Measurements from ENCODE around the gene NOS1. TPM values are rescaled to one million over a fixed set of nuclear protein-coding genes. Genes with fewer than 3 reads are reported as not detected.

The NOS1 gene
- total and polyA plus RNA-seq, 3 experiments from 2014 or later = not detected

DNA sequence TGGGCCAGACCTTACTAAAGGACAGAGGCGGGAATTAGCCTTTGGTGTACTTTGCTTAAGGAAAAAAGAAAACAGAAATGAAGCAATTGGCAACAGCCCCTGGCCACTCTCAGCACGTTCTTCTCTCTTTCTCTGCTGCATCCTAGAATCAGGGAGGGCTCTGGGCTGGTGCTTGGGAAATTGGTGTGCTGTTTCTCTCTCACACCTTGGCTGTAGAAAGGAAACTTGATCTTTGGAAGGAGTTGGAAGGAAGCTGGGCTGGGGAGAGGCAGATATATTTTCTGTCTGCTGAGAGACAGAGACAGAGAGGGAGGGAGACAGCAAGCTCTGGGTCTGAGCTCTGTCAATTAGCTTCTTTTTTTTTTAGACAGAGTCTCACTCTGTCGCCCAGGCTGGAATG is 27.4 kb downstream of the NOS1 start:
- ChIA-PET CTCF (no interaction called here), POLR2A (no interaction called here)
- peaks cover 4% of the 10 kb centered on the region for H3K27me3 ChIP-seq (ENCODE audit: insufficient read depth, low read length, poor library complexity, severe bottlenecking)
- Mint-ChIP-seq H3K9me3 (peaks cover 0 to 3% (median 0%) of the 10 kb centered on the region in 5 donors), H3K4me1 (no peaks in the 10 kb centered on the region), H3K27ac (no peak overlapping the region), H3K4me3 (no peak overlapping the region), H3K27me3 (peaks cover 6 to 31% of the 10 kb centered on the region in 2 donors), H3K36me3 (no peaks in the 10 kb centered on the region)
- no peaks in the 10 kb centered on the region for H3K36me3 ChIP-seq (ENCODE audit: insufficient read depth, low read length)
- H3K27ac ChIP-seq (ENCODE audit: low read depth, low read length) = no peak overlapping the region
- no peak for DNase-seq
- no peaks in the 10 kb centered on the region for H3K9me3 ChIP-seq (ENCODE audit: low read length)
- no peak overlapping the region for H3K4me3 ChIP-seq (ENCODE audit: low read length)
- H3K4me1 ChIP-seq (ENCODE audit: insufficient read depth, low read length) = no peaks in the 10 kb centered on the region

DNA sequence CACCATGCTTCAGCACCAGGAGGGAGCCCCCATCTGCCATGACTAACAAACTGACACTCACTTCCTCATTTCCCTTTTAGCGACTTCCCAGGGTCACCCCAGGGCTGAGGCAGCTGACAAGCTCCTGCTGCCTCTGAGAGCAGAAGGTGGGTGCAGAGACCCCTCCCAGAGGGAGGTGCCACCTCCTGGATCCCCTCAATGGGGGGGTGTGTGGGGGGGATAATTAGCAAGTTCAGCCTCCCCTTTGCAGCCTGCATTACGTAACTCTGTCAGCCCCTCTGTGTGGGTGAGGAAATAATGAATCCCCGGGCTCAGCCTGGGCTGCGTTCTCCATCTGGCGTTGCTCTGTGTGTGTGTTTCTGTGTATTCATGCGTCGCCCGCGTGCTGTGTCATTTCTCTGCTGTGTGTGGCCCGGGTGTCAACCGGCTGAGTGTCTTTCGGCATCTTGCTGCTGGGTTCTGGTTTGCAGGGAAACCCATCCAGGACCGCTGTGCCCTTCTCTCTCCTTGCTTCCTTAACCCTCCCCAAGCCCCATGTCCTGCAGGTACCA is 28.0 kb downstream of the NOS1 start:
- Mint-ChIP-seq H3K36me3 (no peaks in the 10 kb centered on the region), H3K4me1 (no peaks in the 10 kb centered on the region), H3K9me3 (peaks cover 0 to 3% (median 0%) of the 10 kb centered on the region in 5 donors)

DNA sequence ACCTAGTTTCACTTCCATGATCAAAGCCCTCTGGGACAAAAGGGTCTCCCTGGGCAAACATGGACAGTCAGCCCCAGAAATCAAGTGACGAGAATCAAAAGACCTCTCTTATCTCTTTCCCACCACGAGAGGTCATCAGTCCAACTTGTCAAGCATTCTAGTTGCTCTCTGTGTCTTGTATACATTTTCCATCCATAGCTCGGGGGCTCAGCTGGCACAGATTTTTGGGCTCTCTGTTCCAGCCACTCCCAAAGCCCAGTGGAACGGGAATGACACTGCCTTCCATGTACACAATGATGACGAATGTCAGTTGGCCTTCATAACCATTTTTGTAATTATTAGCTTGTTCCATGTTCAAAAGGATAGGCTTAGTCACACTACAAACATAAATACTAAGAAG is 29.7 kb downstream of the NOS1 start:
- CTCF ChIA-PET = no interaction called here
- Histone ChIP-seq H3K4me1 (ENCODE audit: insufficient read depth, low read length) (no peaks in the 10 kb centered on the region), H3K9me3 (ENCODE audit: low read length) (no peaks in the 10 kb centered on the region), H3K27me3 (ENCODE audit: insufficient read depth, low read length, poor library complexity, severe bottlenecking) (peaks cover 4% of the 10 kb centered on the region), H3K36me3 (ENCODE audit: insufficient read depth, low read length) (no peaks in the 10 kb centered on the region), H3K4me3 (ENCODE audit: low read length) (no peak overlapping the region), H3K27ac (ENCODE audit: low read depth, low read length) (no peak overlapping the region)
- Mint-ChIP-seq H3K9me3 (peaks cover 0 to 3% (median 0%) of the 10 kb centered on the region in 5 donors), H3K27me3 (peaks cover 6 to 36% of the 10 kb centered on the region in 2 donors), H3K36me3 (no peaks in the 10 kb centered on the region), H3K4me3 (no peak overlapping the region), H3K27ac (no peak overlapping the region), H3K4me1 (no peaks in the 10 kb centered on the region)
- no peak for DNase-seq
- POLR2A ChIA-PET = no interaction called here

More for the DNA sequence above, 28.0 kb downstream of the NOS1 start:
- POLR2A ChIA-PET = no interaction called here
- H3K4me1 ChIP-seq (ENCODE audit: insufficient read depth, low read length) = no peaks in the 10 kb centered on the region
- no peak overlapping the region for H3K4me3 Mint-ChIP-seq
- no peak overlapping the region for H3K4me3 ChIP-seq (ENCODE audit: low read length)
- no peak for DNase-seq
- peak overlapping the region in 1 of 8 donors; percentile 7 for H3K27ac Mint-ChIP-seq
- H3K27me3 Mint-ChIP-seq = peaks cover 6 to 35% of the 10 kb centered on the region in 2 donors
- peaks cover 4% of the 10 kb centered on the region for H3K27me3 ChIP-seq (ENCODE audit: insufficient read depth, low read length, poor library complexity, severe bottlenecking)
- H3K36me3 ChIP-seq (ENCODE audit: insufficient read depth, low read length) = no peaks in the 10 kb centered on the region
- CTCF ChIA-PET = no interaction called here
- no peak overlapping the region for H3K27ac ChIP-seq (ENCODE audit: low read depth, low read length)
- no peaks in the 10 kb centered on the region for H3K9me3 ChIP-seq (ENCODE audit: low read length)

DNA sequence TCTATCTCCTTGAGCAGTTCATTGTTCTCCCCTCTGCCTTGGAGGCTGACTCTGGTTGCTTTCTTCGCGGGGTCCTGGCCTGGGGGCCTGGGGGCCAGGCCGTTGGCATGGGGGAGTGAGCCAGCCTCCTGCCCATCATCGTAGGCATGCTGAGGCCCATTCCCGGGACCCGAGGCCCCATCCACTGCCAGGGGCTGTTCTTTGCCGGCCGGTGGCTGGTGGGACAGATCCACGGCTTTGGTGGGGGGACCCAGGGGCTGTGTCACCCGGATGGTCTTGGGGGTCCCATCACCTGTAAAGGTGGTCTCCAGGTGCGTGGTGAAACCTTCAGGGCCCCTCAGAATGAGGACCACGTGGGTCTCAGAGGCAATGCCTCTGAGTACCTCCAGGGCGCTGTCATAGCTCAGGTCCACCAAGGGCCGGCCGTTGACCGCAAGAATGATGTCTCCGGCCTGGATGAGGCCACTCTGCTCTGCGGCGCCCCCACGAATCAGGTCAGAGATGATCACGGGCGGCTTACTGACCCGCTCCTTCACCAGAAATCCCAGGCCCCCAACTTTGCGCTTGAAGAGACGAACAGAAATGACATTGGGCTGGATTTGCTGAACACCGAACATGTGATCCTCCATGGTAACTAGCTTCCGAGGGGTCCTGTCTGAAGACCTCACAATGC is 30.8 kb downstream of the NOS1 start:
- no peak overlapping the region for H3K4me3 ChIP-seq (ENCODE audit: low read length)
- ChIA-PET CTCF (no interaction called here), POLR2A (no interaction called here)
- no peaks in the 10 kb centered on the region for H3K4me1 Mint-ChIP-seq
- H3K27ac Mint-ChIP-seq = no peak overlapping the region
- no peak overlapping the region for H3K27ac ChIP-seq (ENCODE audit: low read depth, low read length)
- peaks cover 4% of the 10 kb centered on the region for H3K27me3 ChIP-seq (ENCODE audit: insufficient read depth, low read length, poor library complexity, severe bottlenecking)
- no peaks in the 10 kb centered on the region for H3K4me1 ChIP-seq (ENCODE audit: insufficient read depth, low read length)
- peaks cover 6 to 29% of the 10 kb centered on the region in 2 donors for H3K27me3 Mint-ChIP-seq
- no peaks in the 10 kb centered on the region for H3K9me3 ChIP-seq (ENCODE audit: low read length)
- H3K36me3 ChIP-seq (ENCODE audit: insufficient read depth, low read length) = no peaks in the 10 kb centered on the region
- peaks cover 0 to 3% (median 0%) of the 10 kb centered on the region in 5 donors for H3K9me3 Mint-ChIP-seq
- no peaks in the 10 kb centered on the region for H3K36me3 Mint-ChIP-seq
- no peak for DNase-seq
- H3K4me3 Mint-ChIP-seq = no peak overlapping the region

DNA sequence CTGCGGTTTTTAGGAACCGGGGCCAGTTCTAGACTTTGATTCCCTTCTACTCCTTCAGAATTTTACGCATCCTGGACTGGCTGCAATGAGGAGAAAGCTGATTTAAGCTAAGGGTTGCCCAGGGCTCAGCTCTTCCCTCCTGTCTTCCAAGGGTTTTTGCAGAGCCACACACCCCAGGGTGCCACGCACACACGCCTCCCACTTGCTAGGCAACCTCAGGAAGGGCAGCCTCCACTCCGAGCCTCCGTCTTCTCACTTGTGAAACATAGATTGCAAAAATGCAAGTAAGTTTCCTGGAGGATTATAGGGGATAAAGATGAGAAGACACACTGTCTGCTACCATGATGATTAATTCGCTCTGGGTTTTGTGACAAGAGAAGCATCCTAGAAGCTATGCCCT is 31.7 kb downstream of the NOS1 start:
- Mint-ChIP-seq H3K27ac (no peak overlapping the region), H3K9me3 (peaks cover 0 to 3% (median 0%) of the 10 kb centered on the region in 5 donors), H3K27me3 (peaks cover 4 to 31% of the 10 kb centered on the region in 2 donors), H3K4me3 (no peak overlapping the region), H3K4me1 (no peaks in the 10 kb centered on the region), H3K36me3 (no peaks in the 10 kb centered on the region)
- CTCF ChIA-PET = no interaction called here
- Histone ChIP-seq H3K36me3 (ENCODE audit: insufficient read depth, low read length) (no peaks in the 10 kb centered on the region), H3K4me1 (ENCODE audit: insufficient read depth, low read length) (no peaks in the 10 kb centered on the region), H3K9me3 (ENCODE audit: low read length) (no peaks in the 10 kb centered on the region), H3K27ac (ENCODE audit: low read depth, low read length) (no peak overlapping the region), H3K4me3 (ENCODE audit: low read length) (no peak overlapping the region), H3K27me3 (ENCODE audit: insufficient read depth, low read length, poor library complexity, severe bottlenecking) (peaks cover 4% of the 10 kb centered on the region)
- POLR2A ChIA-PET = no interaction called here
- DNase-seq = no peak

DNA sequence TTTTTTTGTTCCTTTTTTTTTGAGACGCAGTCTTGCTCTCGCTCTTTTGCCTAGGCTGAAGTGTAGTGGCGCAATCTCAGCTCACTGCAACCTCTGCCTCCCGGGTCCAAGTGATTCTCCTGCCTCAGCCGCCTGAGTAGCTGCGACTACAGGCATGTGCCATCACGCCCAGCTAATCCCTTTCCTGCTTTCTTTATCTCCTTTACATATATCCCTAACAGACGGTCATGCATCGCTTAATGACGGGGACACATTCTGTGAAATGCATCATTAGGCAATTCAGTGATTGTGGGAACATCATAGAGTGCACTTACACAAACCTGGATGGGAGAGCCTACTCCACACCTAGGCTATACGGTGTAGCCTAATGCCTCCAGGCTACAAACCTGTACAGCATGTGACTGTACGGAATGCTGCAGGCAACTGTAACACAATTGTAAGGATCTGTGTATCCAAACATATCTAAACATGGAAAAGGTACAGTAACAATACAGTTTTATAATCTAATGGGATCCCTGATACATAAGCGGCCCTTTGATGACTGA is 32.8 kb downstream of the NOS1 start:
- Histone ChIP-seq H3K4me3 (ENCODE audit: low read length) (no peak overlapping the region), H3K36me3 (ENCODE audit: insufficient read depth, low read length) (no peaks in the 10 kb centered on the region), H3K27me3 (ENCODE audit: insufficient read depth, low read length, poor library complexity, severe bottlenecking) (peaks cover 4% of the 10 kb centered on the region), H3K9me3 (ENCODE audit: low read length) (no peaks in the 10 kb centered on the region), H3K4me1 (ENCODE audit: insufficient read depth, low read length) (no peaks in the 10 kb centered on the region), H3K27ac (ENCODE audit: low read depth, low read length) (no peak overlapping the region)
- Mint-ChIP-seq H3K4me1 (no peaks in the 10 kb centered on the region), H3K27me3 (peaks cover 3 to 24% of the 10 kb centered on the region in 2 donors), H3K27ac (no peak overlapping the region), H3K4me3 (no peak overlapping the region), H3K9me3 (peaks cover 0 to 3% (median 0%) of the 10 kb centered on the region in 5 donors), H3K36me3 (no peaks in the 10 kb centered on the region)
- ChIA-PET POLR2A (no interaction called here), CTCF (no interaction called here)
- DNase-seq = no peak

DNA sequence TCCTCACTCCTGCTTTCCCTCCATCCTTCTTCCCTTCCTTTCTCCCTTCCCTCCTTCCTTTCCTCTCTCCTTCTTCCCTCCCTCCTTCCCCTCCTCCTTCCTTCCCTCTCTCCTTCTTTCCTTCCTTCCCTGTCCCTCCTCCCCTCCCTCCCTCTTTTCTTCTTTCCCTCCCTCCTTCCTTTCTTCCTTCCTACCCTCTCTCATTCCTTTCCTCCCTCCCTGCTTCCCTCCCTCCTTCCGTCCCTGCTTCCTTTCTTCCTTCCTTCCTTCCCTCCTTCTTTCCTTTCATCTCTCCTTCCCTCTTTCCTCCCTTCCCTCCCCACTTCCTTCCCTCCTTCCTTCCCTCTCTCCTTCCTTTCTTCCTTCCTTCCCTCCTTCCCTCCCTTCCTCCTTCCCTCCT is 39.0 kb downstream of the NOS1 start:
- H3K9me3 Mint-ChIP-seq = peaks cover 0 to 5% (median under 1%) of the 10 kb centered on the region in 5 donors
- H3K27ac Mint-ChIP-seq = no peak overlapping the region
- Histone ChIP-seq H3K36me3 (ENCODE audit: insufficient read depth, low read length) (no peaks in the 10 kb centered on the region), H3K4me3 (ENCODE audit: low read length) (no peak overlapping the region), H3K9me3 (ENCODE audit: low read length) (no peaks in the 10 kb centered on the region), H3K4me1 (ENCODE audit: insufficient read depth, low read length) (no peaks in the 10 kb centered on the region), H3K27ac (ENCODE audit: low read depth, low read length) (no peak overlapping the region), H3K27me3 (ENCODE audit: insufficient read depth, low read length, poor library complexity, severe bottlenecking) (no peaks in the 10 kb centered on the region)
- H3K4me3 Mint-ChIP-seq = no peak overlapping the region
- no peak for DNase-seq
- H3K36me3 Mint-ChIP-seq = no peaks in the 10 kb centered on the region
- CTCF ChIA-PET = no interaction called here
- POLR2A ChIA-PET = no interaction called here
- H3K4me1 Mint-ChIP-seq = no peaks in the 10 kb centered on the region
- peaks cover 4 to 8% of the 10 kb centered on the region in 2 donors for H3K27me3 Mint-ChIP-seq

DNA sequence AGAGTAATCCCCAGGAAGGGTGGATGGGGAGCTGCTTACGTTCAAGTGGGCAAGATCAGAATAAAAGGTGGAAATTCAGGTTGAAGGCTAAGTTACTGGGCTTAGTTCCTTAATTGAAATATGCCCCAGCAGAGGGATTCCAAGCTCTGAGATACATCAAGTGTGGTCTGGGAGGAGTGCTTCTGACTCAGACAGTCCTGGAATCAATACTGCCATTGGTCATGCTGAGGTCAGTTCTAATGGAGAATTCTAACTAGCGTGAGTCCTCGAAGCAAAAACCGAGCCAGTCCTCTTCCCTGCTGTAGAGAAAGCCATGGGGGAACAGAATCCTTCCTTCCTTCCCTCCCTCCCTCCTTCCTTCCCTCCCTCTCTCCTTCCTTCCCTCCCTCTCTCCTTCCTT is 39.9 kb downstream of the NOS1 start:
- peaks cover 0 to 8% (median 4%) of the 10 kb centered on the region in 5 donors for H3K9me3 Mint-ChIP-seq
- Histone ChIP-seq H3K4me1 (ENCODE audit: insufficient read depth, low read length) (no peaks in the 10 kb centered on the region), H3K9me3 (ENCODE audit: low read length) (no peaks in the 10 kb centered on the region), H3K27me3 (ENCODE audit: insufficient read depth, low read length, poor library complexity, severe bottlenecking) (no peaks in the 10 kb centered on the region), H3K36me3 (ENCODE audit: insufficient read depth, low read length) (no peaks in the 10 kb centered on the region), H3K4me3 (ENCODE audit: low read length) (no peak overlapping the region), H3K27ac (ENCODE audit: low read depth, low read length) (no peak overlapping the region)
- H3K4me1 Mint-ChIP-seq = no peaks in the 10 kb centered on the region
- POLR2A ChIA-PET = no interaction called here
- peak overlapping the region in 1 of 8 donors; percentile 41 for H3K27ac Mint-ChIP-seq
- no peaks in the 10 kb centered on the region for H3K36me3 Mint-ChIP-seq
- DNase-seq = no peak
- H3K4me3 Mint-ChIP-seq = no peak overlapping the region
- peaks cover 8% of the 10 kb centered on the region in 2 donors for H3K27me3 Mint-ChIP-seq
- CTCF ChIA-PET = no interaction called here
